GM18907 (cell line): Measurements from ENCODE around the gene NFATC4.

Experiments used
- ATAC-seq: cut with Tn5 transposase; IDR thresholded peaks from one replicate; pipeline ENCODE4 v1.9.1; 2021; ENCODE audit warnings: mild to moderate bottlenecking, moderate library complexity; ENCODE audit not compliant: unreplicated experiment

NFATC4 gene

GRCh38 chr14:24427537-24428508, 59.8 kb downstream of the NFATC4 start:
- ATAC-seq = no peak

GRCh38 chr14:24428628-24429394, 60.8 kb downstream of the NFATC4 start:
- no peak for ATAC-seq
